Bronchial epithelial cell (primary cell): ENCODE results near the gene HMGN5. TPM values are rescaled to one million over a fixed set of nuclear protein-coding genes. Genes with fewer than 3 reads are reported as not detected.

Experiments used
- DNase-seq: peaks from one replicate; pipeline ENCODE4 v3.0.0-alpha.2; 2010; ENCODE audit warnings: low read depth
- FAIRE-seq: peaks from 2 replicates; lab custom pipeline; 2011; peaks lifted over from hg19 to GRCh38; lab: Jason Lieb, UNC
- H3K27me3 ChIP-seq: 2 replicates; pipeline ENCODE4 v1.5.1; 2011; ENCODE audit warnings: low read length; ENCODE audit not compliant: control insufficient read depth, insufficient read depth
- H3K36me3 ChIP-seq: 2 replicates; pipeline ENCODE4 v1.5.1; 2011; ENCODE audit warnings: low read length; ENCODE audit not compliant: control insufficient read depth, insufficient read depth
- H3K4me3 ChIP-seq: 2 replicates; pipeline ENCODE4 v1.5.1; 2011; ENCODE audit warnings: mild to moderate bottlenecking, low read depth, low read length, control low read depth
- total RNA-seq: library from RNA; depleted of rRNA; stranded (reverse); fragments of >200 nt; gene quantifications from 2 replicates; pipeline ENCODE4 v1.2.1, GENCODE V29; 2014
- TF ChIP-seq, protein P1 (sequence below): IDR thresholded peaks from 2 replicates; pipeline ENCODE4 v1.5.1; 2011; ENCODE audit warnings: mild to moderate bottlenecking, moderate library complexity, low read length, control low read depth, inconsistent platforms; ENCODE audit not compliant: insufficient read depth, severe bottlenecking

HMGN5 gene
- total RNA-seq, 1 donor from 2014 or later = 0.53 TPM

GRCh38 chrX:81195259-81195658 is 6.5 kb downstream of the HMGN5 start:
- Histone ChIP-seq H3K27me3 (no peaks in the 10 kb centered on the region), H3K36me3 (no peaks in the 10 kb centered on the region), H3K4me3 (no peak overlapping the region)
- no peak for FAIRE-seq
- no peak for DNase-seq
- TF ChIP-seq, protein P1, sequence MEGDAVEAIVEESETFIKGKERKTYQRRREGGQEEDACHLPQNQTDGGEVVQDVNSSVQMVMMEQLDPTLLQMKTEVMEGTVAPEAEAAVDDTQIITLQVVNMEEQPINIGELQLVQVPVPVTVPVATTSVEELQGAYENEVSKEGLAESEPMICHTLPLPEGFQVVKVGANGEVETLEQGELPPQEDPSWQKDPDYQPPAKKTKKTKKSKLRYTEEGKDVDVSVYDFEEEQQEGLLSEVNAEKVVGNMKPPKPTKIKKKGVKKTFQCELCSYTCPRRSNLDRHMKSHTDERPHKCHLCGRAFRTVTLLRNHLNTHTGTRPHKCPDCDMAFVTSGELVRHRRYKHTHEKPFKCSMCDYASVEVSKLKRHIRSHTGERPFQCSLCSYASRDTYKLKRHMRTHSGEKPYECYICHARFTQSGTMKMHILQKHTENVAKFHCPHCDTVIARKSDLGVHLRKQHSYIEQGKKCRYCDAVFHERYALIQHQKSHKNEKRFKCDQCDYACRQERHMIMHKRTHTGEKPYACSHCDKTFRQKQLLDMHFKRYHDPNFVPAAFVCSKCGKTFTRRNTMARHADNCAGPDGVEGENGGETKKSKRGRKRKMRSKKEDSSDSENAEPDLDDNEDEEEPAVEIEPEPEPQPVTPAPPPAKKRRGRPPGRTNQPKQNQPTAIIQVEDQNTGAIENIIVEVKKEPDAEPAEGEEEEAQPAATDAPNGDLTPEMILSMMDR = no peak

DNA sequence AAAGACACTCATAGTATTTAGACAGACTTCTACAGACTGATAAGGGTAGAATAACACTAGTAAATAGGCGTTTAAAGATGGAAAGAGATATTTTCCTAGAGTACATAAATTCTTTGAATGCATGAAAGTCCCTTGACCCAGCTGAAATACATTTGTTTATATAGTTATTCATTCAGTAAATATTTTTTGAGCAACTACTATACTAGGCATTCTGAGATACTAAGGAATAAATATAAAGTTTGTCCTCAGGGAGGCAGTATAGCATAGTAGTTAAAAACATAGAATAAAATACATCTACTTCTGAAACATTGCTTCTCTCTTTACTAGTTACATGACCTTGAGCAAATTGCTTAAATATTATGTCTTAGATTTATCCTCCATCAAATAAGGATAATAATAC is 27.4 kb downstream of the HMGN5 start:
- Histone ChIP-seq H3K27me3 (no peaks in the 10 kb centered on the region), H3K4me3 (no peak overlapping the region), H3K36me3 (no peaks in the 10 kb centered on the region)
- TF ChIP-seq, protein P1 = no peak
- DNase-seq (peak; percentile 39), FAIRE-seq (no peak)

DNA sequence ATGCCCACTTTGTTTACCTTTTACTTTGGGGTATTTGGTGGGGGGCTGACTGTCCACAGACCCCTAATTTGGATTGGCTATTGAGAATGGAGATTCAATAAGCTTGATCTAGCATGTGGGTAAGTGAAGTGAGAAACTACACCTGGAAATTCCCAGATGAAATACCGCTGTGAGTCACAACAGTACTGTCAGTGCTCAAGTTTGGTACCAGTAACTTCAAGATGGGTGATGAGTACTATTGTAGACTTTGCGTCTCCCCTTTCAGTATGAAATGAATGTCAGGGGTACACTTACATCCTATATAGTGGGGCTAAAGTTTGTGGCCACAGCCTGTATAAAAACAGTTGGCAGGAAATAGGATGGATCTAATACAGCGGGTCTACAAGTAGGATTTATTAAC is 33.3 kb downstream of the HMGN5 start:
- FAIRE-seq = no peak
- H3K27me3 ChIP-seq = no peaks in the 10 kb centered on the region
- TF ChIP-seq, protein P1 = no peak
- H3K4me3 ChIP-seq = no peak overlapping the region
- H3K36me3 ChIP-seq = no peaks in the 10 kb centered on the region
- no peak for DNase-seq

GRCh38 chrX:81121513-81122363 is 80.0 kb downstream of the HMGN5 start:
- TF ChIP-seq, protein P1 = no peak
- DNase-seq (peak; percentile 83), FAIRE-seq (no peak)
- Histone ChIP-seq H3K36me3 (no peaks in the 10 kb centered on the region), H3K4me3 (peak overlapping the region; percentile 41), H3K27me3 (peaks cover 2% of the 10 kb centered on the region)

DNA sequence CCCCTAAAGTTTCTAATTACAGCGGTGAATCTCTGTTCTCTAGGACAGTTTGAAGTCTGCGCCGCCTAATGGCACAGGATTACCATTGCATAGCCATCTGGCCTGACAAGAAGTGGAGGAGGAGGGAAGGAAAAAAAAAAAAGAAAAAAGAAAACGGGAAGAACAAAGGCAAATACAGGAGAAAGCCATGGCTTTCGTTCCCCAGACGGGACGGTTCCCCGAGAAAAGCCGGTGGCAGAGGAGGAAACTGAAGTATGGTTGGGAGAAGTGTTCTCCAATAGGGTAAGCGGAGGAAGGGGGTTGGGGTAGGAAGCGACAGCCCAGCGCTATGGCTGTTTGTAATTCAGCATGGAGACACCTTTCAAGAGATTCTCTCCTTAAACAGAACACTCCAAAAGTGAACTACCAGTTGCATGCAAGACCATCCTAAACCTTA is 80.8 kb downstream of the HMGN5 start:
- DNase-seq (peak; percentile 47), FAIRE-seq (no peak)
- peak overlapping the region; percentile 41 for H3K4me3 ChIP-seq
- TF ChIP-seq, protein P1 = peak; percentile 53
- no peaks in the 10 kb centered on the region for H3K36me3 ChIP-seq
- H3K27me3 ChIP-seq = peaks cover 2% of the 10 kb centered on the region
